SK-N-MC (cell line): ENCODE measurements around the gene SLC28A2.

ENCODE experiments used
- EZH2 ChIP-seq: fragments of 200-600 bp; sonication (generic); IDR thresholded peaks from one replicate; pipeline ENCODE4 v1.6.1; 2017; ENCODE audit warnings: antibody characterized with exemption
- POLR2AphosphoS5 ChIP-seq: IDR thresholded peaks from 2 replicates; pipeline ENCODE4 v1.6.1; 2012; ENCODE audit warnings: mild to moderate bottlenecking, low read depth, low read length, borderline replicate concordance

DNA sequence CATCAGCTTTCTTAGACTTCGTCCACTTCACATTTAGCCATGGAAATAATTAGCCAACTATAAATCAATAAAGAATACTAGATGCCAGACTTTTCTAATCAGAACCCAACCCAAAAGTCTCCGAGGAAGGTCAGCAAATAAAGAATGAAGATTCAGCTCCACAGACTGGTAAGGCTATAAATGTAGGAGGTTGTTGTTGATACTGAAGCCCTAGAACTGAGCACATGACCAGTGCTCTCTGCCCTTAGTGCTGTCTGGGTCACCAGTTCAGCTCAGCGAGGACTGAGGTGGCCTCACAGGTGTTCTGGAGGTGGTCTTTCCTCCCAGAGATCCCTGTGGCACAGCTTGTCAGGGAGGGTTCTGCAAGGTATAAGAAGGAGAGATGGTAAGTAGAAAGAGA, 20.9 kb upstream of the SLC28A2 start:
- no peak for TF ChIP-seq EZH2
- no peak for TF ChIP-seq POLR2AphosphoS5
